DND-41 (cell line): ENCODE results near the gene AP2B1.
"Not testable (repeated sequence)": the region's sequence is repeated elsewhere in the genome, so short reads cannot be mapped to it uniquely, and the experiment has no call there.

Experiments used
- ATAC-seq: fragments of 200-7000 bp; cut with Tn5 transposase; 3 replicates; pipeline ENCODE4 v1.9.1; 2021; ENCODE audit warnings: low read depth; ENCODE audit not compliant: insufficient read depth
- DNase-seq: peaks from one replicate; pipeline ENCODE4 v3.0.0-alpha.2; 2020
- H2AFZ ChIP-seq: 2 replicates; pipeline ENCODE4 v1.6.0; 2012; ENCODE audit warnings: low read depth, low read length
- H3K27ac ChIP-seq: 2 replicates; pipeline ENCODE4 v1.5.1; 2012; ENCODE audit warnings: low read length, inconsistent platforms
- H3K27me3 ChIP-seq: fragments of 200-600 bp; sonication (generic); 2 replicates; pipeline ENCODE4 v1.6.0; 2012; ENCODE audit warnings: low read length, mild to moderate bottlenecking, inconsistent platforms; ENCODE audit not compliant: insufficient read depth, poor library complexity
- H3K36me3 ChIP-seq: 2 replicates; pipeline ENCODE4 v1.5.1; 2012; ENCODE audit warnings: low read length, inconsistent platforms; ENCODE audit not compliant: insufficient read depth
- H3K4me1 ChIP-seq: 2 replicates; pipeline ENCODE4 v1.5.1; 2012; ENCODE audit warnings: mild to moderate bottlenecking, low read length; ENCODE audit not compliant: insufficient read depth
- H3K4me2 ChIP-seq: 2 replicates; pipeline ENCODE4 v1.6.0; 2012; ENCODE audit warnings: mild to moderate bottlenecking, moderate library complexity, low read length, inconsistent platforms; ENCODE audit not compliant: insufficient read depth
- H3K4me3 ChIP-seq, 2 experiments: fragments of 200-600 bp in 1 of 2; shearing (Covaris generic) in 1 of 2; 2 replicates each; pipeline ENCODE4 v1.5.1; 2012 to 2016; ENCODE audit warnings: inconsistent platforms in 2 of 2, low read length in 2 of 2, mild to moderate bottlenecking in 2 of 2, low read depth in 1 of 2, moderate library complexity in 1 of 2
- H3K79me2 ChIP-seq: 2 replicates; pipeline ENCODE4 v1.6.0; 2012; ENCODE audit warnings: low read length, inconsistent platforms; ENCODE audit not compliant: insufficient read depth
- H3K9ac ChIP-seq: 2 replicates; pipeline ENCODE4 v1.6.0; 2012; ENCODE audit warnings: low read depth, mild to moderate bottlenecking, inconsistent platforms, low read length, moderate library complexity
- H3K9me3 ChIP-seq: 2 replicates; pipeline ENCODE4 v1.5.1; 2012; ENCODE audit warnings: low read length, moderate library complexity, mild to moderate bottlenecking, inconsistent platforms; ENCODE audit not compliant: insufficient read depth, severe bottlenecking
- H4K20me1 ChIP-seq: 2 replicates; pipeline ENCODE4 v1.6.0; 2012; ENCODE audit warnings: low read length; ENCODE audit not compliant: insufficient read depth
- EZH2 ChIP-seq: IDR thresholded peaks from 3 replicates; pipeline ENCODE4 v1.6.1; 2012; ENCODE audit warnings: borderline replicate concordance, low read depth, mild to moderate bottlenecking, moderate library complexity, low read length, inconsistent platforms; ENCODE audit not compliant: severe bottlenecking
- TF ChIP-seq, protein P1 (sequence below): IDR thresholded peaks from 2 replicates; pipeline ENCODE4 v1.5.1; 2012; ENCODE audit warnings: borderline replicate concordance, low read length, moderate library complexity, mild to moderate bottlenecking; ENCODE audit not compliant: poor library complexity, severe bottlenecking; ENCODE audit errors: extremely low read depth

AP2B1 gene

DNA sequence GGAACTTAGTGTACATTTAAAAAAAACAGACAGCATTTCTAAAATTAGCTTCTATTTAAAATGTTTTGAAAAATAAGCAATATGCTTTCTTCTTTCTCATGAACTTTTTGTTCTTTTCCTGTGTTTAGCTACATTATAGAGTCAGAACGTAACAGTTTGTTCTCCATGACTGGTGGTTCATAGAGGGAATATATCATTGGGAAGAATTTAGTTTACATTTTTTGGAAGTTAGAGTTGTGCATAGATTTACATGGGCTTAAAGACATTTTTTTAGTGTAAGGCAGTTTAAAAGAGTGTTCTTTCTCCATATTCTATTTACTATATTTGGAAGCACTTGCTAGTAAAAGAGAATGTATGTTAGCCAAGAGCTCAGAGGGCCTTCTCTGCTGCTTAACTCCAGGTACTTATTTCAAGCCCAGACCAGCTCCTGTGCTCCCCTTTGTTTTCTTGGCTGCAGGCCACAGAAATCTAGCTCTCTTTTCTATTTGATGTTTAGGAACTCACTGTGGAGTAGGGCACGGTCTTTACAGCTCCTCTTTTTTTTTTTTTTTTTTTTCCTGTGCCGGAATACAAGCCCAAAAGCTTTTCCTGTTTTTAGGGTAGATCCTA is 20.2 kb downstream of the AP2B1 start:
- TF ChIP-seq, protein P1, sequence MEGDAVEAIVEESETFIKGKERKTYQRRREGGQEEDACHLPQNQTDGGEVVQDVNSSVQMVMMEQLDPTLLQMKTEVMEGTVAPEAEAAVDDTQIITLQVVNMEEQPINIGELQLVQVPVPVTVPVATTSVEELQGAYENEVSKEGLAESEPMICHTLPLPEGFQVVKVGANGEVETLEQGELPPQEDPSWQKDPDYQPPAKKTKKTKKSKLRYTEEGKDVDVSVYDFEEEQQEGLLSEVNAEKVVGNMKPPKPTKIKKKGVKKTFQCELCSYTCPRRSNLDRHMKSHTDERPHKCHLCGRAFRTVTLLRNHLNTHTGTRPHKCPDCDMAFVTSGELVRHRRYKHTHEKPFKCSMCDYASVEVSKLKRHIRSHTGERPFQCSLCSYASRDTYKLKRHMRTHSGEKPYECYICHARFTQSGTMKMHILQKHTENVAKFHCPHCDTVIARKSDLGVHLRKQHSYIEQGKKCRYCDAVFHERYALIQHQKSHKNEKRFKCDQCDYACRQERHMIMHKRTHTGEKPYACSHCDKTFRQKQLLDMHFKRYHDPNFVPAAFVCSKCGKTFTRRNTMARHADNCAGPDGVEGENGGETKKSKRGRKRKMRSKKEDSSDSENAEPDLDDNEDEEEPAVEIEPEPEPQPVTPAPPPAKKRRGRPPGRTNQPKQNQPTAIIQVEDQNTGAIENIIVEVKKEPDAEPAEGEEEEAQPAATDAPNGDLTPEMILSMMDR: no peak
- TF ChIP-seq EZH2: no peak
- peaks cover 74% of the 10 kb centered on the region for H3K36me3 ChIP-seq
- H3K9ac ChIP-seq: no peak overlapping the region
- H3K4me1 ChIP-seq: no peaks in the 10 kb centered on the region
- no peaks in the 10 kb centered on the region for H4K20me1 ChIP-seq
- H3K79me2 ChIP-seq: no peaks in the 10 kb centered on the region
- H3K27ac ChIP-seq: no peak overlapping the region
- H2AFZ ChIP-seq: no peak overlapping the region
- no peaks in the 10 kb centered on the region for H3K27me3 ChIP-seq
- no peak overlapping the region for H3K4me2 ChIP-seq
- DNase-seq (no peak), ATAC-seq (no peak)
- H3K9me3 ChIP-seq: no peaks in the 10 kb centered on the region
- H3K4me3 ChIP-seq: no peak overlapping the region

DNA sequence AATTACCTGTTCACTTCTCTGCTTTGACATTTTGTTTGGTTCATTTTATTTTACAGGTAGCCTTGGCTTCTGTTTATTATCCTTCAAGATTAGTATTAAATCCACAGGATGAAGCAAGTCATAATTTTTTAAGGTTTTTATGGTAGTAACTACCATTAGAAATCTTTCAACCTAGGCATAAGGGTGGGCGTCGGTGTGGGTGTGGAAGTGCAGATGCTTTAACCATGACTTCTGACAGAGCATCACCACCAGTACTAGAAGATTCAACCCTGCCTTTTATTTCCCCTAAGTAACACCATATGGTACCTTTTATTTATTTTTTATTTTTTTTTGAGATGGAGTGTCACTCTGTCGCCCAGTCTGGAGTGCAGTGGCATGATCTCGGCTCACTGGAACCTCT is 22.7 kb downstream of the AP2B1 start:
- Histone ChIP-seq H4K20me1 (no peaks in the 10 kb centered on the region), H3K27ac (no peak overlapping the region), H3K9me3 (no peaks in the 10 kb centered on the region), H2AFZ (no peak overlapping the region), H3K4me1 (no peaks in the 10 kb centered on the region), H3K36me3 (peaks cover 83% of the 10 kb centered on the region), H3K9ac (no peak overlapping the region), H3K4me2 (no peak overlapping the region), H3K27me3 (no peaks in the 10 kb centered on the region), H3K79me2 (no peaks in the 10 kb centered on the region), H3K4me3 (no peak overlapping the region)
- DNase-seq (no peak), ATAC-seq (no peak)
- TF ChIP-seq EZH2: no peak
- TF ChIP-seq, protein P1: no peak

DNA sequence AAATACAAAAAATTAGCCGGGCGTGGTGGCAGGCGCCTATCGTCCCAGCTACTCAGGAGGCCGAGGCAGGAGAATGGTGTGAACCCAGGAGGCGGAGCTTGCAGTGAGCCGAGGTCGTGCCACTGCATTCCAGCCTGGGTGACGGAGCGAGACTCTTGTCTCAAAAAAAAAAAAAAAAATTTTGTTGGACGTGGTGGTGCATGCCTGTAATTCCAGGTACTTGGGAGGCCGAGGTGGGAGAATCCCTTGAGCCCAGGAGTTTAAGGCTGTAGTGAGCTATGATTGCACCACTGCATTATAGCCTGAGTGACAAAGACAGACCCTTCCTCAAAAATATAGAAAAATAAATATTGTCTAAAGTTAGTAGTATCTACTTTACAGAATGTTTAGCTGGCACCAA is 23.6 kb downstream of the AP2B1 start:
- not testable (repeated sequence) for H3K27ac ChIP-seq, H3K79me2 ChIP-seq, H3K27me3 ChIP-seq, H3K9me3 ChIP-seq, ATAC-seq, H3K4me3 ChIP-seq, H3K4me1 ChIP-seq, DNase-seq, H3K9ac ChIP-seq, H4K20me1 ChIP-seq, H2AFZ ChIP-seq, H3K4me2 ChIP-seq
- H3K36me3 ChIP-seq: peaks cover 82% of the 10 kb centered on the region

DNA sequence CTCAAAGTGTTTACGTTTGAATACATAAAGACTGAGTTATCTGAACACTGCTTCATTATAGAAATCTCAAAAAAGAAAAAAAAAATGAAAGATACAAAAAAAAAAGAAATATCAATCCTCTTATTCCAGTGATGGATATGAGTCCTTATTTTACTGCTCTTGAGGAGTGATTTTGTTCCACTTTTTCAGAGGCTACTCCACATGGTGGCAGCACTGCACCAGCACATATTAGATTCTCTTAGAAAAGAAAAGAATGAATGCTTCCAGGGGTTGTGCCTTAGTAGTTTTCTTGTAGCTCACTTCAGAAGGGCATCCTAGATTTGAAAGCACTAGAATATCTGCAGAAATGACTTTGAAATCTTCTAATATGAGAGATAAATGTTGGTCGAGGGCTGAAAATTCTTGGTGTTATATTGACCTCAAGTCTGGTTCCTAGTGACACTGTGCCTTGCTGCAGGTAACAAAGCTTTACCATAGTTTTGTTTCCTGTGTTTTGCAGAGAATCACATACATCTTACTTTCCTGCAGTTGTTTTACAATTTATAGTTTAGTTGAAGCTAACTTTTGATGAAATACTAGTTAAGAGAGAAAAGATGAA is 25.9 kb downstream of the AP2B1 start:
- Histone ChIP-seq H3K9ac (no peak overlapping the region), H3K4me2 (no peak overlapping the region), H3K4me1 (no peaks in the 10 kb centered on the region), H3K79me2 (no peaks in the 10 kb centered on the region; the same call in 1 of the 2 replicates), H3K4me3 (no peak overlapping the region), H3K9me3 (no peaks in the 10 kb centered on the region), H3K27me3 (no peaks in the 10 kb centered on the region), H3K27ac (no peak overlapping the region), H4K20me1 (no peaks in the 10 kb centered on the region; the same call in 1 of the 2 replicates), H2AFZ (no peak overlapping the region), H3K36me3 (peaks cover 76% of the 10 kb centered on the region)
- no peak for TF ChIP-seq EZH2
- TF ChIP-seq, protein P1: peak; percentile 67
- DNase-seq (peak; percentile 49), ATAC-seq (peak; percentile 59; the same call in 2 of the 3 replicates)
